GM12801 (cell line): ENCODE results near the gene ATP13A1.

ENCODE experiments used
- TF ChIP-seq, protein P1 (sequence below): IDR thresholded peaks from one replicate; pipeline ENCODE4 v1.5.1; 2011; ENCODE audit warnings: control low read depth; ENCODE audit not compliant: insufficient read length; ENCODE audit errors: extremely low read depth

Gene ATP13A1

DNA sequence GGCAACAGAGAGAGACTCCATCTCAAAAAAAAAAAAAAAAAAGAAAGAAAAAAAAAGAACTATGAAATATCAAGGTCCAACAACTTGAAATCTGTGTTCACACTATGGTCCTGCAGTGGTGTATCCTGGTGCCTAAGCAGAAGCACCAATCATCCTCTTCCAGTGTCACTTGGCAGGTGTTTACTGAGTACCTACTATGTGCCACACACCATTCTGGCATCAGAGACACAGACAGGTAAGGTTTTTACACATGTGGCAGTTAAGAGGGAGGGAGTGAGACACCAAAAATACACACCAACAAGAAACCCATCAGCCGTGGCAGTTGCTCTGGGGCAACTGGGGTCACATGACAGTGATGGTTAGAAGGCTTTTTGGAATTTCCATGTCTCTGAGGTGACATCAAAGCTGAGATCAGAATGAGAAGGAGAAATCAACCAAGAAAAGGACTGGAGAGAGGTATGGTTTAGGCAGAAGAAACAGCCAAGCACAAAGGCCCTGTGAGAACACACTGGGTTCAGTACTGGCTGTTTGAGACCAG, 62.6 kb downstream of the ATP13A1 start:
- TF ChIP-seq, protein P1, sequence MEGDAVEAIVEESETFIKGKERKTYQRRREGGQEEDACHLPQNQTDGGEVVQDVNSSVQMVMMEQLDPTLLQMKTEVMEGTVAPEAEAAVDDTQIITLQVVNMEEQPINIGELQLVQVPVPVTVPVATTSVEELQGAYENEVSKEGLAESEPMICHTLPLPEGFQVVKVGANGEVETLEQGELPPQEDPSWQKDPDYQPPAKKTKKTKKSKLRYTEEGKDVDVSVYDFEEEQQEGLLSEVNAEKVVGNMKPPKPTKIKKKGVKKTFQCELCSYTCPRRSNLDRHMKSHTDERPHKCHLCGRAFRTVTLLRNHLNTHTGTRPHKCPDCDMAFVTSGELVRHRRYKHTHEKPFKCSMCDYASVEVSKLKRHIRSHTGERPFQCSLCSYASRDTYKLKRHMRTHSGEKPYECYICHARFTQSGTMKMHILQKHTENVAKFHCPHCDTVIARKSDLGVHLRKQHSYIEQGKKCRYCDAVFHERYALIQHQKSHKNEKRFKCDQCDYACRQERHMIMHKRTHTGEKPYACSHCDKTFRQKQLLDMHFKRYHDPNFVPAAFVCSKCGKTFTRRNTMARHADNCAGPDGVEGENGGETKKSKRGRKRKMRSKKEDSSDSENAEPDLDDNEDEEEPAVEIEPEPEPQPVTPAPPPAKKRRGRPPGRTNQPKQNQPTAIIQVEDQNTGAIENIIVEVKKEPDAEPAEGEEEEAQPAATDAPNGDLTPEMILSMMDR: no peak

DNA sequence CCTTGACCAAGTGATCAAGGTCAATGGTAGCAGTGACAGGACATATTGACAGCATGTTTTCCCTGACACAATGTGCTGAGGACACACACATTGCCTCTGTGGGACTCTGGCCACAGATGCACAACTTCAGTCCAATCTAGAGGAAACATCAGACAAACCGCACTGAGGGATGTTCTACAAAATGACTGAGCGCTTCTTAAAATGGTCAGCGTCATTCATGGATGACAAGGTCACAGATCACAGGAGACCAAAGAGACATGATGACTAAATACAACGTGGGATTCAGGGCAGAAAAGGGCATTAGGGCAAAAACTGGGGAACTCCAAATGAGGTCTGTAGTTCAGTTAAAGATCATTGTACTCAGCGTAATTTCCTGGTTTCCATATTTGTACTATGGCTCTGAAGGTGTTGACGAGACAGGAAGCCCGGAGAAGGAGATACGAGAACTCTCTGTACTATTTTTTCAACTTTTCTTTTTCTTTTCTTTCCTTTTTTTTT, 65.6 kb downstream of the ATP13A1 start:
- TF ChIP-seq, protein P1: no peak
